ENCODE results near the gene GFRA3. TPM values are rescaled to one million over a fixed set of nuclear protein-coding genes. Genes with fewer than 3 reads are reported as not detected.

GFRA3 gene
- total RNA-seq, 1 experiment from 2014 or later: 1.6 TPM

- Histone ChIP-seq H3K79me2 (ENCODE audit: insufficient read depth, low read length) (no peaks in the 10 kb centered on the region), H3T11ph (ENCODE audit: low read length) (no peak overlapping the region), H2BK15ac (ENCODE audit: low read depth, low read length) (no peak overlapping the region), H3K4ac (ENCODE audit: low read depth, low read length) (no peak overlapping the region), H2BK12ac (ENCODE audit: insufficient read length, low read depth, low read length) (no peak overlapping the region), H3K4me2 (ENCODE audit: insufficient read depth, insufficient read length, low read length) (no peak overlapping the region), H3K23ac (ENCODE audit: insufficient read length, low read depth, low read length) (no peak overlapping the region), H3K23me2 (ENCODE audit: insufficient read length, low read depth, low read length, poor library complexity, severe bottlenecking) (no peaks in the 10 kb centered on the region), H4K91ac (ENCODE audit: insufficient read length, low read depth, low read length) (no peak overlapping the region), H2BK20ac (ENCODE audit: low read depth, low read length, poor library complexity, severe bottlenecking) (no peak overlapping the region), H3K79me1 (ENCODE audit: insufficient read depth, low read depth, low read length, poor library complexity, severe bottlenecking) (no peaks in the 10 kb centered on the region), H3K27ac (ENCODE audit: insufficient read length, low read depth, low read length) (no peak overlapping the region), H3K27me3 (ENCODE audit: insufficient read depth, low read length) (no peaks in the 10 kb centered on the region), H4K20me1 (ENCODE audit: control insufficient read depth, insufficient read depth, insufficient read length) (no peaks in the 10 kb centered on the region), H3K18ac (ENCODE audit: insufficient read length, low read depth, low read length) (no peak overlapping the region), H2BK5ac (ENCODE audit: insufficient read length, low read length) (no peak overlapping the region), H2BK120ac (ENCODE audit: low read depth, low read length, poor library complexity, severe bottlenecking) (no peak overlapping the region), H4K5ac (ENCODE audit: insufficient read length, low read depth, low read length) (no peak overlapping the region), H3K4me1 (ENCODE audit: insufficient read depth, low read length) (no peaks in the 10 kb centered on the region), H2AK5ac (ENCODE audit: insufficient read length, low read length) (no peak overlapping the region), H2AFZ (ENCODE audit: low read length) (no peak overlapping the region), H3K9ac (ENCODE audit: extremely low read depth, insufficient read length, low read length) (no peak overlapping the region), H3K14ac (ENCODE audit: insufficient read depth, low read length) (no peak overlapping the region), H3K9me3 (ENCODE audit: control insufficient read depth, low read depth, low read length) (no peaks in the 10 kb centered on the region), H4K8ac (replicated peaks; ENCODE audit: insufficient read length, low read depth, low read length) (no peak overlapping the region), H3K56ac (ENCODE audit: insufficient read length, low read depth, low read length) (no peak overlapping the region)
- H3K9me3 Mint-ChIP-seq: peaks cover 7 to 12% of the 10 kb centered on the region in 2 experiments
- no peaks in the 10 kb centered on the region for H3K4me1 Mint-ChIP-seq
- peaks cover 0 to 2% (median 0%) of the 10 kb centered on the region in 3 experiments; a peak in 2 of 7 replicates for H3K36me3 Mint-ChIP-seq (ENCODE audit: insufficient read depth in 1 of 3, low read depth in 3 of 3)
- H3K27ac Mint-ChIP-seq: no peak overlapping the region
- TF ChIP-seq CTCF (conservative IDR thresholded peaks at IDR 0.05): no peak
- no peak overlapping the region for H3K4me3 Mint-ChIP-seq
- DNase-seq: no peak
- peaks cover 2% of the 10 kb centered on the region; the same call in 1 of the 2 replicates for H3K27me3 Mint-ChIP-seq (ENCODE audit: low read depth)
These were observed 44.2 kb downstream of the GFRA3 start for GRCh38 chr5:138230261-138230660.
